H1 (cell line): ENCODE results near the gene CDH2. TPM values are rescaled to one million over a fixed set of nuclear protein-coding genes. Genes with fewer than 3 reads are reported as not detected.

Source experiments
- CBX5 ChIP-seq: fragments of 300-800, 300-1000 bp; sonication (generic); IDR thresholded peaks from 2 replicates; pipeline ENCODE4 v1.7.1; 2016; ENCODE audit warnings: antibody characterized with exemption, low read length, low read depth
- CEBPB ChIP-seq: IDR thresholded peaks from 2 replicates; pipeline ENCODE4 v1.6.1; 2012; ENCODE audit warnings: low read depth, low read length
- HDAC2 ChIP-seq, 2 experiments: fragments of 300-600 bp in 1 of 2; sonication (generic) in 1 of 2; IDR thresholded peaks; 2 replicates each; pipeline ENCODE4 v1.6.1; 2011 to 2012; ENCODE audit warnings: low read depth in 2 of 2, low read length in 2 of 2, mild to moderate bottlenecking in 2 of 2, moderate library complexity in 2 of 2, borderline replicate concordance in 1 of 2, inconsistent platforms in 1 of 2
- HDAC6 ChIP-seq: IDR thresholded peaks from one replicate; pipeline ENCODE4 v1.7.1; 2012; ENCODE audit warnings: low read depth, mild to moderate bottlenecking, inconsistent platforms, low read length, moderate library complexity
- MAFK ChIP-seq: IDR thresholded peaks from 2 replicates; pipeline ENCODE4 v1.6.1; 2012; ENCODE audit warnings: low read depth, mild to moderate bottlenecking, improper control_type of control experiment, low read length
- NANOG ChIP-seq: IDR thresholded peaks from 2 replicates; pipeline ENCODE4 v1.6.1; 2011; ENCODE audit warnings: low read length, low read depth, mild to moderate bottlenecking, inconsistent platforms; ENCODE audit not compliant: insufficient read depth, poor library complexity, severe bottlenecking
- POLR2A ChIP-seq, 2 experiments: IDR thresholded peaks; 1 replicate in 1 of 2; 2 replicates in 1 of 2; pipeline ENCODE4 v1.6.1; 2011; ENCODE audit warnings: low read depth in 2 of 2, low read length in 2 of 2, mild to moderate bottlenecking in 2 of 2; ENCODE audit errors: control extremely low read depth in 1 of 2
- RBBP5 ChIP-seq: IDR thresholded peaks from 2 replicates; pipeline ENCODE4 v1.7.1; 2012; ENCODE audit warnings: low read depth, mild to moderate bottlenecking, inconsistent platforms, low read length, moderate library complexity, borderline replicate concordance
- SIRT6 ChIP-seq: IDR thresholded peaks from one replicate; pipeline ENCODE4 v1.7.1; 2012; ENCODE audit warnings: low read length, inconsistent platforms
- polyA plus RNA-seq, 7 experiments: library from polyadenylated mRNA; depleted of rRNA in 3 of 7; stranded (reverse) in 5 of 7; unstranded in 2 of 7; fragments of >200 nt in 5 of 7; fragments of 200-250 nt in 2 of 7; gene quantifications; 1 replicate in 5 of 7; 2 replicates in 1 of 7; 4 replicates in 1 of 7; pipeline versions ENCODE4 v1.2.1 to v1.2.3, GENCODE V29; 2011 to 2013; ENCODE audit warnings: missing spikeins in 2 of 7, mixed read lengths in 2 of 7
- total RNA-seq: library from RNA; stranded (reverse); fragmentation: NEBNext Ultra II Directional; extraction: Animal tissue kit (Norgen Biotek cat#: 25700); gene quantifications from 2 replicates; pipeline ENCODE4 v1.2.1, GENCODE V29; 2021
- TF ChIP-seq, protein P1 (sequence below): fragments of 300-600 bp; sonication (generic); IDR thresholded peaks from 2 replicates; pipeline ENCODE4 v1.7.1; 2012; ENCODE audit warnings: low read length, moderate library complexity, mild to moderate bottlenecking, inconsistent platforms; ENCODE audit not compliant: insufficient replicate concordance

The CDH2 gene
- total and polyA plus RNA-seq, 2 of the 8 experiments (the other 6 are each of a cell fraction or from before 2014, with no cell fraction given) = 15.0 to 56.5 TPM

- TF ChIP-seq, protein P1, sequence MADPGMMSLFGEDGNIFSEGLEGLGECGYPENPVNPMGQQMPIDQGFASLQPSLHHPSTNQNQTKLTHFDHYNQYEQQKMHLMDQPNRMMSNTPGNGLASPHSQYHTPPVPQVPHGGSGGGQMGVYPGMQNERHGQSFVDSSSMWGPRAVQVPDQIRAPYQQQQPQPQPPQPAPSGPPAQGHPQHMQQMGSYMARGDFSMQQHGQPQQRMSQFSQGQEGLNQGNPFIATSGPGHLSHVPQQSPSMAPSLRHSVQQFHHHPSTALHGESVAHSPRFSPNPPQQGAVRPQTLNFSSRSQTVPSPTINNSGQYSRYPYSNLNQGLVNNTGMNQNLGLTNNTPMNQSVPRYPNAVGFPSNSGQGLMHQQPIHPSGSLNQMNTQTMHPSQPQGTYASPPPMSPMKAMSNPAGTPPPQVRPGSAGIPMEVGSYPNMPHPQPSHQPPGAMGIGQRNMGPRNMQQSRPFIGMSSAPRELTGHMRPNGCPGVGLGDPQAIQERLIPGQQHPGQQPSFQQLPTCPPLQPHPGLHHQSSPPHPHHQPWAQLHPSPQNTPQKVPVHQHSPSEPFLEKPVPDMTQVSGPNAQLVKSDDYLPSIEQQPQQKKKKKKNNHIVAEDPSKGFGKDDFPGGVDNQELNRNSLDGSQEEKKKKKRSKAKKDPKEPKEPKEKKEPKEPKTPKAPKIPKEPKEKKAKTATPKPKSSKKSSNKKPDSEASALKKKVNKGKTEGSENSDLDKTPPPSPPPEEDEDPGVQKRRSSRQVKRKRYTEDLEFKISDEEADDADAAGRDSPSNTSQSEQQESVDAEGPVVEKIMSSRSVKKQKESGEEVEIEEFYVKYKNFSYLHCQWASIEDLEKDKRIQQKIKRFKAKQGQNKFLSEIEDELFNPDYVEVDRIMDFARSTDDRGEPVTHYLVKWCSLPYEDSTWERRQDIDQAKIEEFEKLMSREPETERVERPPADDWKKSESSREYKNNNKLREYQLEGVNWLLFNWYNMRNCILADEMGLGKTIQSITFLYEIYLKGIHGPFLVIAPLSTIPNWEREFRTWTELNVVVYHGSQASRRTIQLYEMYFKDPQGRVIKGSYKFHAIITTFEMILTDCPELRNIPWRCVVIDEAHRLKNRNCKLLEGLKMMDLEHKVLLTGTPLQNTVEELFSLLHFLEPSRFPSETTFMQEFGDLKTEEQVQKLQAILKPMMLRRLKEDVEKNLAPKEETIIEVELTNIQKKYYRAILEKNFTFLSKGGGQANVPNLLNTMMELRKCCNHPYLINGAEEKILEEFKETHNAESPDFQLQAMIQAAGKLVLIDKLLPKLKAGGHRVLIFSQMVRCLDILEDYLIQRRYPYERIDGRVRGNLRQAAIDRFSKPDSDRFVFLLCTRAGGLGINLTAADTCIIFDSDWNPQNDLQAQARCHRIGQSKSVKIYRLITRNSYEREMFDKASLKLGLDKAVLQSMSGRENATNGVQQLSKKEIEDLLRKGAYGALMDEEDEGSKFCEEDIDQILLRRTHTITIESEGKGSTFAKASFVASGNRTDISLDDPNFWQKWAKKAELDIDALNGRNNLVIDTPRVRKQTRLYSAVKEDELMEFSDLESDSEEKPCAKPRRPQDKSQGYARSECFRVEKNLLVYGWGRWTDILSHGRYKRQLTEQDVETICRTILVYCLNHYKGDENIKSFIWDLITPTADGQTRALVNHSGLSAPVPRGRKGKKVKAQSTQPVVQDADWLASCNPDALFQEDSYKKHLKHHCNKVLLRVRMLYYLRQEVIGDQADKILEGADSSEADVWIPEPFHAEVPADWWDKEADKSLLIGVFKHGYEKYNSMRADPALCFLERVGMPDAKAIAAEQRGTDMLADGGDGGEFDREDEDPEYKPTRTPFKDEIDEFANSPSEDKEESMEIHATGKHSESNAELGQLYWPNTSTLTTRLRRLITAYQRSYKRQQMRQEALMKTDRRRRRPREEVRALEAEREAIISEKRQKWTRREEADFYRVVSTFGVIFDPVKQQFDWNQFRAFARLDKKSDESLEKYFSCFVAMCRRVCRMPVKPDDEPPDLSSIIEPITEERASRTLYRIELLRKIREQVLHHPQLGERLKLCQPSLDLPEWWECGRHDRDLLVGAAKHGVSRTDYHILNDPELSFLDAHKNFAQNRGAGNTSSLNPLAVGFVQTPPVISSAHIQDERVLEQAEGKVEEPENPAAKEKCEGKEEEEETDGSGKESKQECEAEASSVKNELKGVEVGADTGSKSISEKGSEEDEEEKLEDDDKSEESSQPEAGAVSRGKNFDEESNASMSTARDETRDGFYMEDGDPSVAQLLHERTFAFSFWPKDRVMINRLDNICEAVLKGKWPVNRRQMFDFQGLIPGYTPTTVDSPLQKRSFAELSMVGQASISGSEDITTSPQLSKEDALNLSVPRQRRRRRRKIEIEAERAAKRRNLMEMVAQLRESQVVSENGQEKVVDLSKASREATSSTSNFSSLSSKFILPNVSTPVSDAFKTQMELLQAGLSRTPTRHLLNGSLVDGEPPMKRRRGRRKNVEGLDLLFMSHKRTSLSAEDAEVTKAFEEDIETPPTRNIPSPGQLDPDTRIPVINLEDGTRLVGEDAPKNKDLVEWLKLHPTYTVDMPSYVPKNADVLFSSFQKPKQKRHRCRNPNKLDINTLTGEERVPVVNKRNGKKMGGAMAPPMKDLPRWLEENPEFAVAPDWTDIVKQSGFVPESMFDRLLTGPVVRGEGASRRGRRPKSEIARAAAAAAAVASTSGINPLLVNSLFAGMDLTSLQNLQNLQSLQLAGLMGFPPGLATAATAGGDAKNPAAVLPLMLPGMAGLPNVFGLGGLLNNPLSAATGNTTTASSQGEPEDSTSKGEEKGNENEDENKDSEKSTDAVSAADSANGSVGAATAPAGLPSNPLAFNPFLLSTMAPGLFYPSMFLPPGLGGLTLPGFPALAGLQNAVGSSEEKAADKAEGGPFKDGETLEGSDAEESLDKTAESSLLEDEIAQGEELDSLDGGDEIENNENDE = no peak
- no peak for TF ChIP-seq CBX5
- no peak for TF ChIP-seq MAFK
- no peak for TF ChIP-seq HDAC2 (IDR thresholded peaks at IDR 0.05; ENCODE audit: borderline replicate concordance in 1 of 2, low read depth in 2 of 2, low read length in 2 of 2)
- TF ChIP-seq HDAC6 = no peak
- no peak for TF ChIP-seq NANOG
- TF ChIP-seq SIRT6 = no peak
- TF ChIP-seq RBBP5 = no peak
- TF ChIP-seq CEBPB = no peak
- TF ChIP-seq POLR2A (IDR thresholded peaks at IDR 0.05; ENCODE audit: control extremely low read depth in 1 of 2, low read depth in 2 of 2, low read length in 2 of 2) = no peak
Measured at GRCh38 chr18:28134774-28135173, 42.2 kb downstream of the CDH2 start (continued).
